ENCODE results near the gene KNSTRN. TPM values are rescaled to one million over a fixed set of nuclear protein-coding genes. Genes with fewer than 3 reads are reported as not detected.

Gene KNSTRN
- total and polyA plus RNA-seq, 2 of the 13 experiments (the other 11 are each of a cell fraction or from before 2014, with no cell fraction given), result 20.3 to 62.3 TPM

- TF ChIP-seq ELK4 (CRISPR knock-in tag; IDR thresholded peaks at IDR 0.05; ENCODE audit: borderline replicate concordance), result no peak
- 0 out of 2 replicates have a peak, but pooled peaks have one; percentile 67 for TF ChIP-seq RELA (CRISPR knock-in tag; IDR thresholded peaks at IDR 0.05)
- TF ChIP-seq ZNF317 (CRISPR knock-in tag; IDR thresholded peaks at IDR 0.05), result no peak
- TF ChIP-seq ZNF207 (IDR thresholded peaks at IDR 0.05; ENCODE audit: borderline replicate concordance), result no peak
- no peak for TF ChIP-seq ZBTB21 (CRISPR knock-in tag; IDR thresholded peaks at IDR 0.05)
- no peak for TF ChIP-seq AHDC1 (CRISPR knock-in tag; IDR thresholded peaks at IDR 0.05; ENCODE audit: borderline replicate concordance)
- no peak for TF ChIP-seq ZNF580 (CRISPR knock-in tag; IDR thresholded peaks at IDR 0.05; ENCODE audit: borderline replicate concordance, low read depth)
- no peak for TF ChIP-seq ZBTB10 (CRISPR knock-in tag; IDR thresholded peaks at IDR 0.05; ENCODE audit: borderline replicate concordance)
- TF ChIP-seq KLF6 (CRISPR knock-in tag; IDR thresholded peaks at IDR 0.05), result 0 out of 2 replicates have a peak, but pooled peaks have one; percentile 56
- TF ChIP-seq KAT7 (CRISPR knock-in tag; IDR thresholded peaks at IDR 0.05; ENCODE audit: borderline replicate concordance), result no peak
- peak; percentile 47; the same call in 1 of the 2 replicates for TF ChIP-seq ZNF552 (CRISPR knock-in tag; IDR thresholded peaks at IDR 0.05; ENCODE audit: borderline replicate concordance)
- TF ChIP-seq KLF9 (CRISPR knock-in tag; IDR thresholded peaks at IDR 0.05; ENCODE audit: low read depth), result no peak
- TF ChIP-seq TCF7 (IDR thresholded peaks at IDR 0.05; ENCODE audit: low read depth), result no peak
- peak; percentile 58; the same call in 1 of the 2 replicates for TF ChIP-seq DMAP1 (CRISPR knock-in tag; IDR thresholded peaks at IDR 0.05)
- TF ChIP-seq ZNF83 (CRISPR knock-in tag; IDR thresholded peaks at IDR 0.05; ENCODE audit: borderline replicate concordance), result no peak
- TF ChIP-seq SNAPC5 (CRISPR knock-in tag; IDR thresholded peaks at IDR 0.05; ENCODE audit: borderline replicate concordance), result no peak
- TF ChIP-seq ZNF180 (CRISPR knock-in tag; IDR thresholded peaks at IDR 0.05; ENCODE audit: borderline replicate concordance, low read depth), result no peak
- peak; percentile 71; the same call in 1 of the 2 replicates for TF ChIP-seq SALL2 (CRISPR knock-in tag; IDR thresholded peaks at IDR 0.05)
- no peak for TF ChIP-seq ISX (CRISPR knock-in tag; conservative IDR thresholded peaks at IDR 0.05)
- TF ChIP-seq SMC3 (IDR thresholded peaks at IDR 0.05; ENCODE audit: low read length), result no peak
These were observed 41.7 kb upstream of the KNSTRN start, which contains the start of gene CCDC9B (continued) for GRCh38 chr15:40340740-40341400.
